ENCODE data around the gene GSC2. TPM values are rescaled to one million over a fixed set of nuclear protein-coding genes. Genes with fewer than 3 reads are reported as not detected.
A peak's percentile ranks its signal among the peaks of the same experiment; 100 is the strongest.

The GSC2 gene
- total RNA-seq, 2 experiments from 2014 or later = not detected

DNA sequence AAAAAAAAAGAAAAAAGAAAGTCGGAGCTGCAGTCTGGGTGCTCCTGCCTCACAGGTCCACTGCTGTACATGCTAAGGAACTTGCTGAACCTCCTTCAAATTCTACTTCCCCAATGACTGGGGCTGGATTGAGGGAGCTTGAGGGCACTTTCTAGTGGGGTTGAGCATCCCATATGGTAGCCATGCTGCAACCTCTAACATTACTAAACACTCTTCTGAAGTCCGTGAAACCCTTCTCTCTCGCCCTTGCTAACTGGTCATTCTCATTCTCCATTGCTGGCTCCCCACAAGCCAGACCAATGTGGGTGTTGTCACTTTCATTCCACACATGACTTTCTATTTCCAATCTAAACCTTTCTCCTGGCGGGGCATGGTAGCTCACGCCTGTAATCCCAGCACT lies 6.9 kb downstream of the GSC2 start:
- TF ChIP-seq, protein P1, sequence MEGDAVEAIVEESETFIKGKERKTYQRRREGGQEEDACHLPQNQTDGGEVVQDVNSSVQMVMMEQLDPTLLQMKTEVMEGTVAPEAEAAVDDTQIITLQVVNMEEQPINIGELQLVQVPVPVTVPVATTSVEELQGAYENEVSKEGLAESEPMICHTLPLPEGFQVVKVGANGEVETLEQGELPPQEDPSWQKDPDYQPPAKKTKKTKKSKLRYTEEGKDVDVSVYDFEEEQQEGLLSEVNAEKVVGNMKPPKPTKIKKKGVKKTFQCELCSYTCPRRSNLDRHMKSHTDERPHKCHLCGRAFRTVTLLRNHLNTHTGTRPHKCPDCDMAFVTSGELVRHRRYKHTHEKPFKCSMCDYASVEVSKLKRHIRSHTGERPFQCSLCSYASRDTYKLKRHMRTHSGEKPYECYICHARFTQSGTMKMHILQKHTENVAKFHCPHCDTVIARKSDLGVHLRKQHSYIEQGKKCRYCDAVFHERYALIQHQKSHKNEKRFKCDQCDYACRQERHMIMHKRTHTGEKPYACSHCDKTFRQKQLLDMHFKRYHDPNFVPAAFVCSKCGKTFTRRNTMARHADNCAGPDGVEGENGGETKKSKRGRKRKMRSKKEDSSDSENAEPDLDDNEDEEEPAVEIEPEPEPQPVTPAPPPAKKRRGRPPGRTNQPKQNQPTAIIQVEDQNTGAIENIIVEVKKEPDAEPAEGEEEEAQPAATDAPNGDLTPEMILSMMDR (IDR thresholded peaks at IDR 0.05) = no peak
- peaks cover under 1% of the 10 kb centered on the region for H3K27me3 Mint-ChIP-seq
- POLR2A ChIA-PET = interaction anchor here (0.9 to 1.9 kb wide), 3 partner anchors 10 to 39 kb away, joined by 3 to 4 read pairs (median 3); no protein-coding TSS in a partner anchor
- intact Hi-C loops (cut with micrococcal nuclease) = no loop called here
- peaks cover 17% of the 10 kb centered on the region for H3K4me1 Mint-ChIP-seq (ENCODE audit: low read depth)
- ATAC-seq = no peak
- peak overlapping the region; percentile 92 for H3K4me3 Mint-ChIP-seq
- no peak for DNase-seq
- H3K36me3 Mint-ChIP-seq (ENCODE audit: low read depth) = peaks cover 20% of the 10 kb centered on the region
- no peak overlapping the region for H3K27ac Mint-ChIP-seq
- no peaks in the 10 kb centered on the region for H3K9me3 Mint-ChIP-seq
- CTCF ChIA-PET = interaction anchor here (0.7 to 1.8 kb wide), 6 partner anchors 11 to 99 kb away, joined by 3 to 8 read pairs (median 4); no protein-coding TSS in a partner anchor

DNA sequence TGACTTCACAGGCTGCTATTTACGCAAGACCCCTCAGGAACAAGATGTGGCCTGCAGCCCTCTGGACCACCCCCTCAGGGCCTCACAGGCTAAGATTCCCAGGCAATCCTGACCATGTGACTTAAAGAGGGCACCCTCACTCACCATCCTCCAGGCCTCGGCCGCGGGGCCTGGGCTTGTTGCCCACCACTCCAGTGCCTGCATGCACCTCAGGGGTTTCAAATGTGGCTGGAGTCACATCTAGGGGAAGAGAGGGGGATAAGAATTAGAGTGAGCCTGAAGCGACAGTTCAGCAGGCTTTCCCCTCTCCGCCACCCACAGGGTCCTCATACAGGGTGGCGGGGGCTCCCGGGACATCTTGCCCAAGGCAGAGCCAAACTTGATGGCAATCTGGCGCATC lies 7.7 kb downstream of the GSC2 start:
- H3K36me3 Mint-ChIP-seq (ENCODE audit: low read depth) = peaks cover 23% of the 10 kb centered on the region
- intact Hi-C loops (cut with micrococcal nuclease) = no loop called here
- H3K27ac Mint-ChIP-seq = no peak overlapping the region

DNA sequence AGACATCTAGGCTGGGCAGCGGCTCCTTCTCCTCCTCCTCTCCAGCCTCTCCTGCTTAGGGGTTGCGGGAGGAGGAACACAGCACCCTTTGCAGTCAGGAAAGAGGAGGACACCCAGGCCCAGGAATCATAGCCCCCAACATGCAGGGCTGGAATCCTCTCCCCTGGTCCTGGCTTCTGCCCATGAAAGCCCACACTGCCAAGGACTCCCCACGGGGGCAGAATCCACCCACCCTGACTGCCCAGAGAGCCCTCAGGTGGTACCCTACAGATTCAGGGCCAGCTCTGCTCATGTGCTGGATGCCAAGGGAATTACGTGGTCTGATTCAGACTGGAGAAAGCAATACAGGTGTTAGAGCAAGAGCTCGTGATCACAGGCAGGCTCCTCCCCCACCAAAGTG lies 10.1 kb downstream of the GSC2 start:
- CTCF ChIA-PET = no interaction called here
- peaks cover 17% of the 10 kb centered on the region for H3K4me1 Mint-ChIP-seq (ENCODE audit: low read depth)
- intact Hi-C loops (cut with micrococcal nuclease) = no loop called here
- TF ChIP-seq, protein P1 (IDR thresholded peaks at IDR 0.05) = no peak
- no peak overlapping the region for H3K27ac Mint-ChIP-seq
- no peaks in the 10 kb centered on the region for H3K27me3 Mint-ChIP-seq
- no peak overlapping the region for H3K4me3 Mint-ChIP-seq
- DNase-seq (no peak), ATAC-seq (no peak)
- no peaks in the 10 kb centered on the region for H3K9me3 Mint-ChIP-seq
- H3K36me3 Mint-ChIP-seq (ENCODE audit: low read depth) = peaks cover 37% of the 10 kb centered on the region
- POLR2A ChIA-PET = no interaction called here

More for the DNA sequence above, 7.7 kb downstream of the GSC2 start:
- Mint-ChIP-seq H3K4me1 (ENCODE audit: low read depth) (peaks cover 17% of the 10 kb centered on the region), H3K4me3 (peak overlapping the region; percentile 33), H3K27me3 (no peaks in the 10 kb centered on the region), H3K9me3 (no peaks in the 10 kb centered on the region)
- no peak for ATAC-seq
- TF ChIP-seq, protein P1 (IDR thresholded peaks at IDR 0.05) = no peak
- DNase-seq = no peak
- POLR2A ChIA-PET = interaction anchor here (0.8 to 1.0 kb wide), 2 partner anchors 27 to 32 kb away, joined by 3 read pairs; no protein-coding TSS in a partner anchor
- CTCF ChIA-PET = no interaction called here

DNA sequence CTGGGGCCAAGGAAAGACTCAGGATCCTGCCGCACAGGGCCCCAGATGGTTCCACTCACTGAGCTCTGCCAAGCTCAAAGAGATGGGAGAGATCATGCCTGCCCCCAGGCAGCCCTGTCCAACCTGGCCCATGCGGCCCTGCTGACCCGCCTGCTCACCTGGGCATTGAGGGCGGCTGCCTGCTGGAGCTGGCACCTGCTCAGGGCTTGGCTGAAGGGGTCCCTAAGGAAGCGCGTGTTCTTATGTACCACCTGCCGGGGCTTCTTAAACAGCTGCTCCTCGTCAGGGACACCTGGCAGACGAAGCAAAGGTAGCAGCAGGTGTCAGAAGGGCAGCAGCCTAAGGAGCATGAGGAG lies 11.1 kb downstream of the GSC2 start:
- Mint-ChIP-seq H3K4me1 (ENCODE audit: low read depth) (peaks cover 12% of the 10 kb centered on the region), H3K4me3 (no peak overlapping the region), H3K9me3 (no peaks in the 10 kb centered on the region), H3K27me3 (no peaks in the 10 kb centered on the region), H3K27ac (no peak overlapping the region), H3K36me3 (ENCODE audit: low read depth) (peaks cover 33% of the 10 kb centered on the region)
- DNase-seq = no peak
- ChIA-PET CTCF (interaction anchor here (0.5 kb wide), 1 partner anchor 18 kb away, joined by 3 read pairs; no protein-coding TSS in a partner anchor), POLR2A (interaction anchor here (1.0 to 1.3 kb wide), 2 partner anchors 17 kb away, joined by 3 to 6 read pairs; partner anchors contain the start of gene DGCR2)
- no peak for ATAC-seq
- TF ChIP-seq, protein P1 (IDR thresholded peaks at IDR 0.05) = no peak
- intact Hi-C loops (cut with micrococcal nuclease) = no loop called here

DNA sequence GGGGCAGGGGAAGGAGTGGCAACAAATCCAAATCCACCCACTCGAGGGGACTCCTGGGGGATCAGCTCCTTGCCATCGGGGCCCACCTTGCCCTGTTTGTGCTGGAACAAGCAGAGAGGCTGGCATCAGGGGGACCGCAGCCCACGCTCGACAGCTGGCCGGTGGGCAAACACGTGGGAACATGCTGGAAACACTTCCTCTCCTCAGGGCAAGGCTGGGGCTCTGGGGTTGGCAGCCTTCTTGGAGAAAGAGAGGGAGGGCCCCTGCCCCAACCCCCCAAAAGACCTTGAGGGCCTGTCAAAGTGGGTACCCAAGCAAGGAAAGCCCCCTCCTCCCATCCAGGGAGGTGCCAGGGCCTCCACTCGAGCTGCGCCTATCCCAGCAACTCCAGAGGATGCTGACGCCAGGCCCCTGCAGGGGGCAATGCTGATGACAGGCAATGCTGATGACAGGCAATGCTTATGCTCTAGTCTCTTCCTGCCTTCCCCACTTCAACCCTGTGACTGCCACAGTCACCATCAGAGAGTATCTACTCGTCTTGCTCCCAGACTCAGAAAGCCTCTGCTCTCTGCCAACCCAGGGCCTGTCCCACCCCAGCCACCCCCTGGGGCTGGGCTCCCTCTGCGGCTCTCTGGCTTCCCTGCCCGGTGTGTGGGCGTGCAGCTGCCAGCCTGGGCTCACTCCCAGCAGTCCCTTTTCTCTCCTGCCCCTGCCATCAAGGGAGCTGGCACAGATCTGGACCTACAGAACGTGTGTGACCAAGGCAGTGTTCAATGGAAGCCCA lies 11.7 kb downstream of the GSC2 start:
- POLR2A ChIA-PET = interaction anchor here (1.0 to 1.3 kb wide), 2 partner anchors 17 kb away, joined by 3 to 6 read pairs; partner anchors contain the start of gene DGCR2
- H3K27ac Mint-ChIP-seq = no peak overlapping the region
- intact Hi-C loops (cut with micrococcal nuclease) = no loop called here
- CTCF ChIA-PET = interaction anchor here (0.5 kb wide), 1 partner anchor 18 kb away, joined by 3 read pairs; no protein-coding TSS in a partner anchor
- no peaks in the 10 kb centered on the region for H3K9me3 Mint-ChIP-seq
- no peaks in the 10 kb centered on the region for H3K27me3 Mint-ChIP-seq
- TF ChIP-seq, protein P1 (IDR thresholded peaks at IDR 0.05) = no peak
- H3K36me3 Mint-ChIP-seq (ENCODE audit: low read depth) = peaks cover 31% of the 10 kb centered on the region
- no peak for DNase-seq
- no peak overlapping the region for H3K4me3 Mint-ChIP-seq
- H3K4me1 Mint-ChIP-seq (ENCODE audit: low read depth) = peaks cover 9% of the 10 kb centered on the region
- no peak for ATAC-seq

Data from activated CD8-positive, alpha-beta T cell treated with anti-CD3 and anti-CD28 coated beads for 36 hours (primary cell).